ENCODE data around the gene ATP6V0A4.
"Not testable (repeated sequence)": the region's sequence is repeated elsewhere in the genome, so short reads cannot be mapped to it uniquely, and the experiment has no call there.

ATP6V0A4 gene

DNA sequence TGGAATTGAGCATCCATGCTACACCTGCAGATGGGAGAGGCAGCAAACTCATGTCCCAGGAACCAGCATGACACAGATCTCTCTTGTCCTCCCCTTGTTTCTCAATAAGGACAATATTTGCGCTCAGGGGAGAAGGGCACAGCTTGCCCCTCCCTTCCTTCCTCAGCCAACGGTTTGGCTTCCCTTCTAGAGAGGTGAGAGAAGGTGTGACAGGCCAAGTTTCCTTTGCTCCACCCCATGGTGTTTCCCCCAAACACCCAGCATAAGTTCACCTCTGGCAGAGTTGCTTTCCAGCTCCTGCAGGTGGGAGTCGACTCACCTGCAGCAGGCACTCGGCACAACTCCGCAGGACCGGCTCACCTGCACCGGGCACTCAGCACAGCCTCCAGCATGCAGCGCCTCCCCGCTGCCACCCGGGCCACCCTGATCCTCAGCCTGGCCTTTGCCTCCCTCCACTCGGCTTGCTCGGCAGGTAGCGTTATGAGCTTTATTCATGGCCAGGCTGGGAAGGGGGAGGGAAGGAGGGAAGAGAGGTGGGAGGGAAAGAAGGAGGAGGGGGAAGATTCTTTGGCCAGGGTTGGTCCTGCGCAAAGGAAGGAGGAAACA is at the start of gene ATP6V0A4, which contains the start of gene TMEM213:
Gene ATP6V0A4 (minus strand): TSS at position 482 of the 606 bp plus-strand sequence. CDS start 26,949 bp downstream, outside the sequence.
Gene TMEM213 (plus strand): TSS at position 280 of the 606 bp plus-strand sequence. CDS start 111 bp downstream, at position 391.
- no peak for DNase-seq (ENCODE audit: low read depth)

DNA sequence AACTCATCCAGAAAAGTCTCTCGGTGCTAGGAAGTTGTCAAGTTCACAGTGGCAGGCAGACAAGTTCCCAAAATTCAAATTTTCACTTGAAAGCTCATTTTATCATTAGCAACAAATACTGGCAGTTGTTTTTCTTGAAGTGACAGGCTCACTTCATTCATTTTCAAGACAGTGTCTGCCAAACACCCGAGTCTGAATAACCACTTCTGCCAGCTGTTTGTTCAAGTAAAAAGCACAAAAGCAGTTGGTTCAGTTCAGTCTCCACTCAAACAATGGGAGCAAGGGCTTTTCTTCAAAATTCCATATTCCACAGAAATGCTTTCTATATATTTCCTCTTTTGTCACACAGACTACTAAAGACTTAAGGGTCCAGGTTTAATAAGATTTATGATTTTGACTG is 47.7 kb upstream of the ATP6V0A4 start:
- no peak for DNase-seq (ENCODE audit: low read depth)

DNA sequence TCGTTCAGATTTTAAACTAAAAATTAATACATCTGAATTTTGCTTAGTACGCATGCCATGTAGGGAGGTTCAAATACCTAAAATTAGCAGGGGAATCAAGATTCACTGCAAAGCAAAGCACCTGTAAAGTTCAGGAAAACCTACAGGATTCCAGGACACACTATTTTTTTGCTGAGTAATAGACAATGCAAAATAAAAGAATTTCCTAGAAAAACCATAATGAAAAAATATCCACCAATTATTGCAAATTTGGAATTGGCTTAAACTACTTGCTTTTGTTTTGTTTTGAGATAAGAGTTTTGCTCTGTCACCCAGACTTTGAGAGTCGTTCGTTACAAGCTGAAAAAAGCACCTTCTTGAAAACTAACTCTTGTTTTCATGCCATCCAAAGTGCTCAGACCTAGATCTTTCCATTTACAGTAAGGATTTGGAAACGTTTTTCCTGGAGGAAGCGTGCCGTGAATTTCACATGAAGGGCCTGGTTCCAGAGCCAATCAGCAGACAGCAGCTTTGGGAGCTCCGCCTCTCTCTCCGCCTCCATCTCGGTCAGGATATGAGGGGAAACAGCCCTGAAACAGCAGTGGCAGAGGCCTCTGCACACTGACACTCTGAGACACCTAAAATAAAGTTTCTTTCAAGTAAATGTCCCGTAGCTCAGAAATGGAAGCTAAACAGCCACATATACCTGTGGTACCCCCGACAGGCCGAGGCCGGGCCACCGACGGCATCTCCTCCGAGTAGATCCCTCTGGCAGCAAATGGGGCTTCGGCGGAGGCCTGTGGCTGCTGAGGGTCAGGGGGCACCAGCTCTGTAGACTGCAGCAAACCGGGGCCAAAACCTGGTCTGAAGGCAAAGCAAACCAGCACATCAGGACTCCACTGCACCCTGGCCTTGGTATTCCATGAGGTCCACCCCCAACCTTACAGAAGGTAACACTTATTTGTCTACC is 45.9 kb upstream of the ATP6V0A4 start:
- no peak for DNase-seq (ENCODE audit: low read depth)

DNA sequence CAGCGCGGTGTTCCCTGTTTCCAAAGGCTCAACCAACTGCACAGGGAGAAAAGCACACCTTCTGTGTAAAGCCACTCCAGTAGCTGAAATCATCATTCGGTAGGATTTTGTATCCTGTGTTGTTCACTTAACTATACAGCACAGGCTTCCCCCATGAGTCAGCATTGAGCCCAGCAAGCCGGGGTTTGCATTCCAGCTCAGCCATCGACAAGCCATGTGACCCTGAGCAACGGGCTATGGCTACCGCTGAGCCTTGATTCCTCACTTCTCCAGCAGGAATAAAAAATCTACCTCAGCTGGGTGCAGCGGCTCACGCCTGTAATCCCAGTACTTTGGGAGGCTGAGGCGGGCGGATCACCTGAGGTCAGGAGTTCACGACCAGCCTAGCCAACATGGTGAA is 44.1 kb upstream of the ATP6V0A4 start:
- no peak for DNase-seq (ENCODE audit: low read depth)

DNA sequence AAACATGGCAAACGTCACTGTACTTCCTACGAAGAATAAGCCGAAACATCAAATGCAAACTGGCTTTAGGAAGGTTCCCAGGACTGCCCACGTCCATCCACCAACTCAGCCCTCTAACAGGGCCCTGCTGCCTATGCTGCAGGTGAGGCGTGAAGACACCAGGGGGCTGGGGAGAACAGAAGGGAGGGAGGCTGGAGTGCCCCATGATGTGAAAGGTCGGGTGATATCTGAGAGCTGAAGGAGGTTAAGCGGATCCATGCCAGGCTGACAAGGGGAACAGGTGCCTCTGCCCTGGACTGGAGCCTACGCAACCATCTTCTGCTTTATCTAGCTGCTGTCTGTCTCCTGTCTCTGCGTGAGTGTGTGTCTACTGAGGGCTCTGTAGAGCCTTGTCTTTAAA is 40.2 kb upstream of the ATP6V0A4 start:
- no peak for DNase-seq (ENCODE audit: low read depth)

DNA sequence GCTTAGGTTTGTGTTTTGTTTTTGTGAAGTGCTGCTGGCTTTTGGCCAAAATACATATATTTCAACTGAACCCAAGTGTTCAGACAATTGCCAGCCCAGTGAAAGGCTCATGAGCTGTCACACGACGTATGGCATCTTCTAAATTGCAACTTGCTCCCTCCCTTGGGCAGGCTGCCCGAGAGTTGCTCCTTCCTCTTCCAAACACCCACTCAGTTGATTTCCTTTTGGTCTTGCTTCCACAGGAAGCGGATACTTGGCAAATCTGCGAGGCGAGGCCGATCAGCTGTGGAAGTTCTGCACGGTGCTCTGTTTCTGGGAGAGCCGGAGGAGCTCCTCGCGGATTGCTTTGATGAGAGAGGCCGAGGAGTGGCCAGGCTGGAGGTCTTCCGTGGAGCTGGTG is 39.6 kb upstream of the ATP6V0A4 start:
- no peak for DNase-seq (ENCODE audit: low read depth)

DNA sequence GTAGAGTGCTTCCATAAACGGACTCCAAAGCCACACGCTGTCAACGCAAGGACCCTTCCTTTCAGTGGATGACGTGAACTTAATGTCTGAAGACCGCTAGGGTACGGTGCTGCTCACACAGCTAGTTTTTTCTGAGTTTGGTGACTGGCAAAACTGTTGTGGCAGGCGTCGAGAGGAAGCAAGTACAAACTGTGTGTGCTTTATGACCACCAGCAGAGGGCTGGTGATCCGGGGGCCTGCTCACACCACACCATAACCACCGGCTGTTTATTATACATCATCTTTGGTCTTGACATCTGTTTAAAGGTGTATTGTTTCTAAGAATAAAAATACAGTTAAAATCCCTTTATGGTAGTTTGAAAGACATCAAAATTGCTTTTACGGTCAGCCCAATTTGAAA is 37.1 kb upstream of the ATP6V0A4 start:
- DNase-seq (ENCODE audit: low read depth) = no peak

DNA sequence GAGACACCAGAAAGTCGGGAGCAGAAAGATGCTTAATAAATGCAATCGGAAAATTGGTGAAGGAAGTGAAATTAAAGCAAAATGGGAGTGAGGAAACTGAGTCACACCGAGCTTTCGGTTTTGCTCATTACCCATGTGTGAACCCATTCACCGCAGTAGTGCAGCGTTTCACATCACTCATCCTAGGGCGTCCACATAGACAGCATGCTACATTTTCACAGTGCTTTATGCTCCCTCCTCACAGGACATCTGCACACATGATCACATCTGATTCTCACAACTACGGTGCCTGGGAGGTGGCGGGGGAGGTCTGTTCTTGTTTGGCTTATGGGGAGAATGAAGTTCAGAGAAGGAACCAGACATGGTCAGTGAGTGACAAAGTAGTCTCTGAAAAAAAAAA is 36.6 kb upstream of the ATP6V0A4 start:
- DNase-seq (ENCODE audit: low read depth) = no peak

DNA sequence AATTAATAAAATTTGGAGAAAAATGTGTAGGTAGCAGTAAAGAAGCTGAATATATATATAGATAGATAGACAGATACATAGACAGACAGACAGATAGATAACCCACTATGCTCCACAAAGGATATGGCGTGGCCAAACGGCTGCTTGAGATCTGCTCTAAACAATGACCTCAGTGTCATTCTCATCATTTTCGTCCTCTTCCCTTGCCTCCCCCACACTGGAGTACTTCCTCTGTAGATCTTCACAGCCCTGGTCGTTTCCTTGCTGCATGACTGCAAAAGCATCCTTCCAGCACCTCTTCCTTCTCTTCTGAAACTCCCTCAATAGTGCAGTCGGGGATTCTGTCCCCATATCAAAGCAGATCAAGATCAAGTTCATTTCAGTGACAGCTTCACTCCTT is 35.6 kb upstream of the ATP6V0A4 start:
- DNase-seq (ENCODE audit: low read depth) = no peak

DNA sequence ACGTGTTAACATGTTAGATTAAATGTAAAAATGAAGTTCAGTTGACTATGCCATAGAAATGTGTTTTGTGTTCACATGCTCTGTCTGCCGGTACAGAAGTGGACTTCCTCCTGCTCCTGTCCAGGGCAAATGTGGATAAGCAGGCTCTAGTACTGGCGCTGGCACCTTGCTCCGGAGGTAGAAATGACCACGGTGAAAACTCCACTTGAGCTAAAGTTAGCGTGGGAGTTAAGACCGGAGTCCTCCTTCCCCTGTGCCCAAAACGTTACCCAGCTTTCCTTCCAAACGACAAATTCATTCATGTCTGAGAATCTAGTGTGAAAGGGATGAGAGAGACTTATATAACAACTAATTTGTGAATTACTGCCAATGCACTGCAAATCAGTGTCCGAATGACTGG is 35.0 kb upstream of the ATP6V0A4 start:
- no peak for DNase-seq (ENCODE audit: low read depth)

DNA sequence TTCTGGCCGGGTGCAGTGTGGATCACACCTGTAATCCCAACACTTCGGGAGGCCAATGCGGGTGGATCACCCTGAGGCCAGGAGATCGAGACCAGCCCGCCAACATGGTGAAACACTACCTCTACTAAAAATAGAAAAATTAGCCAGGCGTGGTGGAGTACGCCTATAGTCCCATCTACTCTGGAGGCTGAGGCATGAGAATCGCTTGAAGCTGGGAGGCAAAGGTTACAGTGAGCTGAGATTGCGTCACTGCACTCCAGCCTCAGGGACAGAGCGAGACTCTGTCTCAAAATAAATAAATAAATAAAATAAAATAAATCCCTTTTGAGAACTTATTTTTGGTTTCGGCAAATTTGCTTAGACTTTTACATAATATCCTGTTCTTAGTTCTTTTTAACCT is 31.3 kb upstream of the ATP6V0A4 start:
- no peak for DNase-seq (ENCODE audit: low read depth)

DNA sequence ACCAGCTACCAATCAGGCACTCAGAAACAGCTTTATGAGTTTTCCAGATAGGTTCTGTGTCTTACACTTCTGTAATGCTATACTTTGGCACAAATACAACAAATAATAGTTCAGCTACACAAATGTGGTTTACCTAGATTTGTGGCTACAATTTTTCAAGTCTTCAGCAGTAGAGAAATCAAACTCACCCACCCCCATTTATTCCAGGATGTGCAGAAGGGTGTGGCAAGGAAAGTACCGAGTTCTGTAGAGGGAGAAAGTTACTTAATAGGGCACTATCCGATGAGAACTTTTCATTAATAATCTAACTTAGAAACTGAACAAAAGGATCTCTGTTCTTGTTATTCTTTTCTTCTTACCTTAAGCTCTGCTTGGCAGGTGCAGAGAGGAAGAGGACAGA is 30.3 kb upstream of the ATP6V0A4 start:
- no peak for DNase-seq (ENCODE audit: low read depth)

DNA sequence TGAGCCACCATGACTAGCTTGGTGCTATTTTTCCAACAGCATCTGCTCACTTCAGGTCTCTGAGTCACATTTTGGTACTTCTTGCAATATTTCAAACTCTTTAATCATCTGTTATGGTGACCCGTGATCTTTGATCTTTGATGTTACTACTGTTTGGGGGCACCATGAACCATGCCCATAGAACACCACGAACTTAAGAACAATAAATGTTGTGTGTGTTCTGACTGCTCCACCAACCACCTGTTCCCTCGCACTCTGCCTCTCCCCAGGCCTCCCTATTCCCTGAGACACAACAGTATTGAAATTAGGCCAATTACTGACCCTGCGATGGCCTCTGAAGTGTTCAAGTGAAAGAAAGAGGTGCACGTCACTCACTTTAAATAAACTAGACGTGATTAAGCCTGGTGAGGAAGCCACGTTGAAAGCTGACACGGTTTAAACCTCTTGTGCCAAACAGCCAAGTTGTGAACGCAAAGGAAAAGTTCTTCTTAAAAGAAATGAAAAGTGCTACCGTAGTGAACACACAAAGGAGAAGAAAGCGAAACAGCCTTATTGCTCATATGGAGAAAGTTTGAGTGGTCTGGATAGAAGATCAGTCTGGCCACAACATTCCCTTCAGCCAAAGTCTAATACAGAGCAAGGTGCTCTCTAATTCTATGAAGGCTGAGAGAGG is 27.2 kb upstream of the ATP6V0A4 start:
- DNase-seq (ENCODE audit: low read depth) = no peak

DNA sequence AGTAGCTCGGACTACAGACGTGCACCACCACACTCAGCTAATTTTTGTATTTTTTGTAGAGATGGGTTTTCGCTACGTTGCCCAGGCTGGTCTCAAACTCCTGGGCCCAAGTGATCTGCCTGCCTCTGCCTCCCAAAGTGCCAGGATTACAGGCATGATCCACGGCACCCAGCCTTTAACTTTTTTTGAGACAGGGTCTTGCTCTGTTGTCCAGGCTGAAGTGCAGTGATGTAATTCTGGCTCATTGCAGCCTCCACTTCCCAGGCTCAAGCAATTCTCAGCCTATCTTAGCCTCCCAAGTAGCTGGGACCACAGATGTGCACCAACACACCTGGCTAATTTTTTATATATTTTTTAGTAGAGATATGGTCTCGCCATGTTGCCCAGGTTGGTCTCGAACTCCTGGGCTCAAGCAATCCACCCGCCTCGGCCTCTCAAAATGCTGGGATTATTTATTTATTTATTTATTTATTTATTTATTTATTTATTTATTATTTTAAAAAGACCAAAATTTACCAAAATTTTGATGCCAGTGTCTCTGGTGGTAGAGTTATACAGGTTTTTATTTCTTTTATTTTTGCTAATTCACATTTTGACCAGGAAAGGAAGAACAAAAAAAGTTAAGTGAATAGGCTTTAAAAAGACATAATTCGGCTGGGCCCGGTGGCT is 25.0 kb upstream of the ATP6V0A4 start:
- no peak for DNase-seq (ENCODE audit: low read depth)

DNA sequence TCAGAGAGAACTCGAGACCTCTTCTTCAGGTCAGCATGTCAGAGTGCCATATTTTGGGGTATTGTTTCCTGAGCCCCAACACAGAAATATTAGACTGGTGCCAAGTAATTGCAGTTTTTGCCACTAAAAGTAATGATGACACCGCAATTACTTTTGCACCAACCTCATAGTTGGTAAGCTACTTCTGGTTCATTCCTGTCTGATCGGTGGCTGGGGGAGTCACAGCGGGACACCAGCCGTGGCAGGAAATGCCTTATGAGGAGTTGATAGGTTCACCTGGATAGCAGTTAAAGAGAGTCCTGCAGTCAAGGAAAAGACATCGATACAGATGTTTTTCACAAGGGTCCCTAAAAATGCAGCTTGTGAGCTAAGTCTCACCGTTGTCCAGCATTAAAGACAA is 23.9 kb upstream of the ATP6V0A4 start:
- DNase-seq (ENCODE audit: low read depth) = no peak

DNA sequence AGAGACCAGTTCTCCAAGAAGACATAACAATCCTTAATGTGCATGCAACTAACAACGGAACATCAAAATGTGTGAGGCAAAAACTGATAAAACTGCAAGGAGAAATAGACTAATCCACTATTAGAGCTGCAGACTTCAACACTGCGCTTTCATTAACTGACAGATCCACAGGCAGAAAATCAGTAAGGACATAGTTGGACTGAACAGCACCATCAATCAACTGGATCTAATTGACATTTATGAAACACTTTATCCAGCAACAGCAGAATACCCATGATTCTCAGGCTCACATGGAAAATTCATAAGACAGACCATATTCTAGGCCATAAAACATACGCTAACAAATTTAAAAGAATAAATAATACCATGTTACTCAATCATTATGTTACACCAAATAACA is 21.6 kb upstream of the ATP6V0A4 start:
- DNase-seq (ENCODE audit: low read depth) = no peak

DNA sequence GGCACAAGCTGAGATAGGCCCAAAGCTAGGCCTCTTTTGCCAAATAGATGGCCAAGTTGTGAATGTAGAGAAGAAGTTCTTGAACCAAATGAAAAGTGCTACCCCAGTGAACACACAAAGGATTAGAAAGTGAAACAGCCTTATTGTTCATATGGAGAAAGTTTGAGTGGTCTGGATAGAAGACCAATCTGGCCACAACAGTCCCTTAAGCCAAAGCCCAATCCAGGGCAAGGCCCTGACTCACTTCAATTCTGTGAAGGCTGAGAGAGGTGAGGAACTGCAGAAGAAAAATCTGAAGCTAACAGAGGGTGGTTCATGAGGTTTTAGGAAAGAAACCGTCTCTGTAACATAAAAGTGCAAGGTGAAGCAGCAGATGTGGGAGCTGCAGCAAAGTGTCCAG is 18.7 kb upstream of the ATP6V0A4 start:
- no peak for DNase-seq (ENCODE audit: low read depth)

DNA sequence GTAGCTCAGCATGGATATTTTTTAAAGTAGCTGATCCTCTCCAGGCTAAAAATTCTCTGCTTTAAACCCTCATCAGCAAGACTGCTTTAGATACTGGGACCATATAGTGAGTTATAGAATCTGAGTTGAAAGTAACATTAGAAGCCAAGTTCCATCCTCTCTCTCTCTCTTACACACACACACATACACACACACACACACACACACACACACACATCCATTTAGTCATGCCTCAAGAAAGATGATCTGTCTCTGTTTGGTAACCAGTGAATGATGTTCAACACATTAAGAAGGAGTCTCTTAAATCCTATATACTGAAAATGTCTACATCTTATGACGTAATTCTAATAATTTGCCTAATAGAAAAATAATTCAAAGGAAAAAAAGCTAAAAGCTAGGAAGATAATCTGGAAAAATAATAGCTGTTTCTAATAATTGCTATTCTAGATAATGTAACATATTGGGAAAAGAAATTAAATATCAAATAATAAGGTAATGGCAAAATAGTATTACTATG is 16.9 kb upstream of the ATP6V0A4 start:
- DNase-seq (ENCODE audit: low read depth) = no peak

DNA sequence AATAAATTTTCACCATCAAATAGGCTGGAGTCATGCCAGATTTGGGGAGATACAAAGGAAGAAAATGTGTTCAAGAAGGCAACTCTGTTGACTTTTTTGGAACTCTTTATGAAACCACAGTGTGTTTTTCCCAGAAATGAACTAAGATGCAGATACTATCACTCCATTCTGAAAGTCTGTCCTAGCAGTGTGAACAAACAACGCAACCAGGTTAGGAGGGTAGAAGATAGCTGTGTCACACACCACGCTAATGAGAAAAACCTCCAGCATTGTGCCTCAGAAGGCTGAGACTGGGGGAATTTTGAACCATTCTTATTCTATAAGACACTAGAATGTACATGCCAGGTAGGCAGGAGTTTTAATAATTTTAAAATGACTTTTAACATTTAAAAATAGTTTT is 15.9 kb upstream of the ATP6V0A4 start:
- no peak for DNase-seq (ENCODE audit: low read depth)

DNA sequence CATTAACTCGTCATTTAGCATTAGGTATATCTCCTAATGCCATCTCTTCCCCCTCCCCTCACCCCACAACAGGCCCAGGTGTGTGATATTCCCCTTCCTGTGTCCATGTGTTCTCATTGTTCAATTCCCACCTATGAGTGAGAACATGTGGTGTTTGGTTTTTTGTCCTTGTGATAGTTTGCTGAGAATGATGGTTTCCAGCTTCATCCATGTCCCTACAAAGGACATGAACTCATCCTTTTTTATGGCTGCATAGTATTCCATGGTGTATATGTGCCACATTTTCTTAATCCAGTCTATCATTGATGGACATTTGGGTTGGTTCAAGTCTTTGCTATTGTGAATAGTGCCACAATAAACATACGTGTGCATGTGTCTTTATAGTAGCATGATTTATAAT is 13.3 kb upstream of the ATP6V0A4 start:
- DNase-seq (ENCODE audit: low read depth) = not testable (repeated sequence)

DNA sequence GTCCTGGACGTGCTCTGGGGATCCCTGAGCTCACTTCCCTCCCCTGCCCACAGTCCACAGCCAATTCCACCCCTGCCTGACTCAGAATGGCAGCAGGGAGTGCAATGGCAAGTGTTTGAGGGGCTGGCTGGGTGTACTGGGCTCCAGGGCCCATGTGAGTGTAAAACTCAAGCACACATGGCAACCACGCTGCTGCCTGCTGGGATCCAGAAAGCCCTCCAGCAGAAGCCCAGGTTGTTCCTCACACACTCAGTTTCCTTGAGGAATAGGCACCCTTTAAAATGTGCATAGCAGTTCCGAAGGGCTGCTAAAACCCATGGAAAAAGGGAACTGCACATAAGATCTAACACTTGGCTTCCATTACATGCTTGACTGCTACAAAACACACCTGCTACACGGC is 11.3 kb upstream of the ATP6V0A4 start:
- DNase-seq (ENCODE audit: low read depth) = no peak

DNA sequence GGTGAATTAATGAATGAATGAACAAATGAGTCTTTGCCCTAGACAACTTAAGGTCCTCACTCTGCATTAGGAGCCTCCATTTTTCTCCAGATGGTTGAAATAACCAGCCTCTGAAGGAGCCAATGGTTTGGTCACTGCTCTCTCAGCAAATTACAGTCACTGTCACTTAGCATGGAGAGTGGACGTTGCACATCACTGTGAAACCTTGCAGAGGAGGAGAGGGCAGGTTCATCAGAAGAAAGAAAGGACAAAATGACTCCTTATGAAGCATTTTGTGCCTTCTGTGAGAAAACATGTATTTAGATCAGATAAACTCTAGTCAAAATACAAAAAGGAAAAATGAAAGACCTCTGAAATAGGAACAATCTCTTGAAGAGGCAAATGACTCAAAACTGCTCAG is 6.6 kb upstream of the ATP6V0A4 start:
- no peak for DNase-seq (ENCODE audit: low read depth)

Measured in T-helper 22 cell (primary cell).